Ishikawa (cell line): ENCODE data around the gene AKAP6.

Experiments used
- CEBPB ChIP-seq: IDR thresholded peaks from 2 replicates; pipeline ENCODE4 v1.6.1; 2012
- EGR1 ChIP-seq: IDR thresholded peaks from 2 replicates; pipeline ENCODE4 v1.6.1; 2012
- EP300 ChIP-seq: IDR thresholded peaks from 2 replicates; pipeline ENCODE4 v1.6.1; 2012; ENCODE audit warnings: borderline replicate concordance
- MAX ChIP-seq: IDR thresholded peaks from 2 replicates; pipeline ENCODE4 v1.6.1; 2012
- TCF12 ChIP-seq: IDR thresholded peaks from 2 replicates; pipeline ENCODE4 v1.6.1; 2012; ENCODE audit warnings: low read depth
- TEAD4 ChIP-seq: IDR thresholded peaks from 2 replicates; pipeline ENCODE4 v1.6.1; 2012
- USF1 ChIP-seq: IDR thresholded peaks from 2 replicates; pipeline ENCODE4 v1.6.1; 2012
- YY1 ChIP-seq: IDR thresholded peaks from 2 replicates; pipeline ENCODE4 v1.6.1; 2012; ENCODE audit warnings: low read depth
- ZBTB7A ChIP-seq: IDR thresholded peaks from 2 replicates; pipeline ENCODE4 v1.6.1; 2012; ENCODE audit warnings: low read depth
- TF ChIP-seq, protein P1 (sequence below): IDR thresholded peaks from 2 replicates; pipeline ENCODE4 v1.6.1; 2012; ENCODE audit warnings: low read depth, mild to moderate bottlenecking

DNA sequence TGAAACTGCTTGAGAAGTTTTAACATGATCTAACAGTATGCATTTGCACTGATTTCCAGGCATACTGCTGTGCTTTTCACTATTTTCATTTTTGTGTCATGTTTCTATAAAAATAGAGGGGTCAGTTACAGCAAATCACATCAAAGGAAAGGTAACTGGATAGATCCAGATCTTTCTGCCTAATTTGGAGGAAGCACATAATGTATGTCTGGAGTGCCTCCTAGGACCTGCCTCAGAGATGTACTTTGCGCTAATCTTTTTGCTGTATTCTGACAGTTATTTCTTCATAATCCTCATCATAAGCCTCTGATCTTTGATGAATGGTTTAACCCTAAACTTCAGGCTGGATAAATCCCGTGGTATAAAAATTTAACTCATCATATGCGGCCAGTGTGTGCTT lies 498.4 kb downstream of the AKAP6 start:
- TF ChIP-seq USF1 = no peak
- no peak for TF ChIP-seq TCF12
- no peak for TF ChIP-seq MAX
- no peak for TF ChIP-seq EP300
- TF ChIP-seq EGR1 = no peak
- no peak for TF ChIP-seq YY1
- TF ChIP-seq TEAD4 = no peak
- TF ChIP-seq, protein P1, sequence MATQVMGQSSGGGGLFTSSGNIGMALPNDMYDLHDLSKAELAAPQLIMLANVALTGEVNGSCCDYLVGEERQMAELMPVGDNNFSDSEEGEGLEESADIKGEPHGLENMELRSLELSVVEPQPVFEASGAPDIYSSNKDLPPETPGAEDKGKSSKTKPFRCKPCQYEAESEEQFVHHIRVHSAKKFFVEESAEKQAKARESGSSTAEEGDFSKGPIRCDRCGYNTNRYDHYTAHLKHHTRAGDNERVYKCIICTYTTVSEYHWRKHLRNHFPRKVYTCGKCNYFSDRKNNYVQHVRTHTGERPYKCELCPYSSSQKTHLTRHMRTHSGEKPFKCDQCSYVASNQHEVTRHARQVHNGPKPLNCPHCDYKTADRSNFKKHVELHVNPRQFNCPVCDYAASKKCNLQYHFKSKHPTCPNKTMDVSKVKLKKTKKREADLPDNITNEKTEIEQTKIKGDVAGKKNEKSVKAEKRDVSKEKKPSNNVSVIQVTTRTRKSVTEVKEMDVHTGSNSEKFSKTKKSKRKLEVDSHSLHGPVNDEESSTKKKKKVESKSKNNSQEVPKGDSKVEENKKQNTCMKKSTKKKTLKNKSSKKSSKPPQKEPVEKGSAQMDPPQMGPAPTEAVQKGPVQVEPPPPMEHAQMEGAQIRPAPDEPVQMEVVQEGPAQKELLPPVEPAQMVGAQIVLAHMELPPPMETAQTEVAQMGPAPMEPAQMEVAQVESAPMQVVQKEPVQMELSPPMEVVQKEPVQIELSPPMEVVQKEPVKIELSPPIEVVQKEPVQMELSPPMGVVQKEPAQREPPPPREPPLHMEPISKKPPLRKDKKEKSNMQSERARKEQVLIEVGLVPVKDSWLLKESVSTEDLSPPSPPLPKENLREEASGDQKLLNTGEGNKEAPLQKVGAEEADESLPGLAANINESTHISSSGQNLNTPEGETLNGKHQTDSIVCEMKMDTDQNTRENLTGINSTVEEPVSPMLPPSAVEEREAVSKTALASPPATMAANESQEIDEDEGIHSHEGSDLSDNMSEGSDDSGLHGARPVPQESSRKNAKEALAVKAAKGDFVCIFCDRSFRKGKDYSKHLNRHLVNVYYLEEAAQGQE = no peak
- no peak for TF ChIP-seq ZBTB7A
- no peak for TF ChIP-seq CEBPB
